Gastrocnemius medialis (tissue), 4 donors: ENCODE measurements around the gene NHSL1. TPM values are rescaled to one million over a fixed set of nuclear protein-coding genes. Genes with fewer than 3 reads are reported as not detected.

Experiments used
- ATAC-seq, 2 donors: fragments of 150-250 bp; one replicate each; pipeline ENCODE4 v1.9.1; 2016
- DNase-seq, 2 donors: peaks; one replicate each; pipeline ENCODE4 v3.0.0-alpha.2; 2019
- H3K27ac ChIP-seq, 4 donors: fragments of 200-600 bp; sonication (generic); 1 replicate in 1 of 4; 2 replicates in 3 of 4; pipeline ENCODE4 v1.5.1; 2016 to 2018; ENCODE audit warnings: mild to moderate bottlenecking in 2 of 4, moderate library complexity in 1 of 4
- H3K27me3 ChIP-seq, 3 donors: fragments of 200-600 bp; sonication (generic) in 2 of 3; 1 replicate in 1 of 3; 2 replicates in 2 of 3; pipeline versions ENCODE4 v1.5.1 to v1.6.0; 2016 to 2019; ENCODE audit warnings: mild to moderate bottlenecking in 1 of 3, moderate library complexity in 1 of 3
- H3K36me3 ChIP-seq, 2 donors: fragments of 200-600 bp; sonication (generic) in 1 of 2; one replicate each; pipeline ENCODE4 v1.5.1; 2017 to 2018
- H3K4me1 ChIP-seq, 2 donors: fragments of 200-600 bp; sonication (generic) in 1 of 2; one replicate each; pipeline ENCODE4 v1.5.1; 2016 to 2017; ENCODE audit warnings: mild to moderate bottlenecking in 2 of 2
- H3K4me3 ChIP-seq, 4 donors: fragments of 200-600 bp; sonication (generic) in 3 of 4; 1 replicate in 1 of 4; 2 replicates in 3 of 4; pipeline ENCODE4 v1.5.1; 2016 to 2019; ENCODE audit warnings: mild to moderate bottlenecking in 2 of 4
- H3K9me3 ChIP-seq, 3 donors: fragments of 200-600 bp; sonication (generic) in 2 of 3; 1 replicate in 1 of 3; 2 replicates in 2 of 3; pipeline ENCODE4 v1.5.1; 2016 to 2019
- POLR2A ChIP-seq, 2 donors: fragments of 450-650 bp; IDR thresholded peaks; one replicate each; pipeline ENCODE4 v1.6.1; 2017; ENCODE audit warnings: antibody characterized with exemption in 2 of 2, mild to moderate bottlenecking in 2 of 2, moderate library complexity in 2 of 2
- in situ Hi-C, 4 donors: fragments of 200-750 bp; cut with MboI; loops; one replicate each; pipeline versions ENCODE4 v1.15.0 to v1.8.0; 2017; ENCODE audit warnings: low sequenced_read_pairs in 4 of 4
- intact Hi-C: fragments of 100-400 bp; cut with DNase I; formaldehyde crosslinking; loops from one replicate; pipeline ENCODE4 v1.15.1; 2023; ENCODE audit warnings: low total_unique reads
- total RNA-seq, 4 donors: library from RNA; depleted of rRNA; stranded (reverse); fragments of >200 nt; gene quantifications; one replicate each; pipeline versions ENCODE4 v1.1.0 to v1.2.3, GENCODE V29; 2016
- TF ChIP-seq, protein P1 (sequence below), 5 experiments: fragments of 450-650 bp in 3 of 5; fragments of 200-600 bp in 2 of 5; sonication (generic) in 2 of 5; IDR thresholded peaks in 4 of 5; conservative IDR thresholded peaks in 1 of 5; 1 replicate in 4 of 5; 2 replicates in 1 of 5; pipeline ENCODE4 v1.5.1; 2016 to 2019; ENCODE audit warnings: antibody characterized with exemption in 5 of 5, mild to moderate bottlenecking in 3 of 5, moderate library complexity in 3 of 5

Gene NHSL1
- total RNA-seq, 4 donors from 2014 or later = 0.31 to 2.0 (median 1.1) TPM

DNA sequence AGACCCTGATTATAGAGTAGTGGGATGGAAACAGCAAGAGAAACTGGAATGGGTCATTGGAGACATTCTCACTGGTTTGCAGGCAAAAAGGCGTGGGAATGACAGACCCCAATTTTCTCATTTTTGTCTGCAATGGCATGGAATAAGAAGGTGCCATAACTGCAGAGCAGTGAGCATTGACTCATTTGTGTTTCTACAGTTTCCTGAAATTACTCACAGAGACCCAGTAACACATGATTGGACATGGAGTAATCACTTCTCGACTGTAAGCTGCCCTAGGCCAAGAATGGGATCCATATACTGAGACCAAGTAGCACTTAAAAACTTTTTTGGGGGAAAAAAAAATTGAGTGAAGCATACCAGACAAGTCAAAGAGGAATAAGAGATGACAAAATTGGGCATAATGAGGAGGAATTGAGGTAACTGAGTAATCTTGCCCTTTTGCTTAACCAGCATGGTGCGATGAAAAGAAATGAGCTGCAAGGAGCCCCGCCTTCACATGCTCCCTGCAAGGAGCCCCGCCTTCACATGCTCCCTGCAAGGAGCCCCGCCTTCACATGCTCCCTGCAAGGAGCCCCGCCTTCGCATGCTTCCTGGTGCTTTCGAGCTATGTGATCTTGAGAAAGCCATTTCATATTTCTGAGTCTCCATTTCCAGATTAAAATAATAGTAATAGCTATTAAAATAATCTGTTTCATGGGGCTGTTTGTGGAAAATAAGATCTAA, 44.1 kb downstream of the NHSL1 start:
- no peaks in the 10 kb centered on the region for H3K9me3 ChIP-seq
- no peak overlapping the region for H3K4me3 ChIP-seq
- in situ Hi-C loops = no loop called here
- H3K36me3 ChIP-seq = no peaks in the 10 kb centered on the region
- TF ChIP-seq POLR2A (IDR thresholded peaks at IDR 0.05) = no peak
- no peaks in the 10 kb centered on the region for H3K4me1 ChIP-seq
- DNase-seq (no peak), ATAC-seq (no peak)
- no peak overlapping the region for H3K27ac ChIP-seq
- H3K27me3 ChIP-seq = no peaks in the 10 kb centered on the region
- intact Hi-C loops = no loop called here

DNA sequence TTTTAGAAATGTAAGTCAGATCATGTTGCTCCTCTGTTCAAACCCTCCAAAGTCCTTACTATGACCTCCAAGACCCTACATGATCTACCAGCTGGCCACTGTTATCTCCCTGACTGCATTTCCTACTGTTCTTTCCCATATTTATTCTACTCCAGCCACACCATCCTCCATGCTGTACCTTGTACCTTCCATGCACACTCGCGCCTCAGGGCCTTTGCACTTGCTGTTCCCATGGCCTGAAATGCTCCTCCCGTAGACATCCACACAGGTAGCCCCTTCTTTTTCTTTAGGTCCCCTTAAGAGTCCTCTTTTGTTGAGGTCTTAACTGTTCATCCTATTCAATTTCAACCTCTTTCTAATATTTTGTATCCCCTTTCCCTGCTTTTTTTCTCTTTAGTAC, 48.3 kb downstream of the NHSL1 start:
- no peak overlapping the region for H3K27ac ChIP-seq
- intact Hi-C loops (no loop called here), in situ Hi-C loops (no loop called here)
- H3K4me3 ChIP-seq = no peak overlapping the region
- H3K9me3 ChIP-seq = no peaks in the 10 kb centered on the region
- TF ChIP-seq, protein P1, sequence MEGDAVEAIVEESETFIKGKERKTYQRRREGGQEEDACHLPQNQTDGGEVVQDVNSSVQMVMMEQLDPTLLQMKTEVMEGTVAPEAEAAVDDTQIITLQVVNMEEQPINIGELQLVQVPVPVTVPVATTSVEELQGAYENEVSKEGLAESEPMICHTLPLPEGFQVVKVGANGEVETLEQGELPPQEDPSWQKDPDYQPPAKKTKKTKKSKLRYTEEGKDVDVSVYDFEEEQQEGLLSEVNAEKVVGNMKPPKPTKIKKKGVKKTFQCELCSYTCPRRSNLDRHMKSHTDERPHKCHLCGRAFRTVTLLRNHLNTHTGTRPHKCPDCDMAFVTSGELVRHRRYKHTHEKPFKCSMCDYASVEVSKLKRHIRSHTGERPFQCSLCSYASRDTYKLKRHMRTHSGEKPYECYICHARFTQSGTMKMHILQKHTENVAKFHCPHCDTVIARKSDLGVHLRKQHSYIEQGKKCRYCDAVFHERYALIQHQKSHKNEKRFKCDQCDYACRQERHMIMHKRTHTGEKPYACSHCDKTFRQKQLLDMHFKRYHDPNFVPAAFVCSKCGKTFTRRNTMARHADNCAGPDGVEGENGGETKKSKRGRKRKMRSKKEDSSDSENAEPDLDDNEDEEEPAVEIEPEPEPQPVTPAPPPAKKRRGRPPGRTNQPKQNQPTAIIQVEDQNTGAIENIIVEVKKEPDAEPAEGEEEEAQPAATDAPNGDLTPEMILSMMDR (IDR thresholded peaks at IDR 0.05 in 4 of 5, conservative IDR thresholded peaks at IDR 0.05 in 1 of 5) = no peak
- TF ChIP-seq POLR2A (IDR thresholded peaks at IDR 0.05) = no peak
- ATAC-seq = no peak
- H3K4me1 ChIP-seq = no peaks in the 10 kb centered on the region
- DNase-seq = no peak
- H3K36me3 ChIP-seq = no peaks in the 10 kb centered on the region
- H3K27me3 ChIP-seq = no peaks in the 10 kb centered on the region

DNA sequence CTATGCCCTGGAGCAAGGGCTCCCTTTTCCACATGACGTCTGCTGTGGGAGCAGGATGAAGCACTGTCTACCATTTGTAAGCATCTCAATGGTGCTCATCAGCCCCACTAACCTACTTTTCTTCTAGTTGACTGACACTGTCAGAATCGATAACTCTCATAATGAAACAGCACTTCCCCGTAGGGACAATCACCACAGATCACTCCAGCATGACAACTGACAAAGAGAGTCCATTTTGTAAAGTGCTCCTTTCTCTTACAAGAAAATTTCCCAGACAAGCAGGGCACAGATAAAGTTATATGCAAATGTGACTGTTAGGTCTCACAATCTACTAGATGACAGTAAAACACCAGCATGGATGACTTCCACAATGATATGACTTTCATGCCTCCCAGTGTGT, 48.8 kb downstream of the NHSL1 start:
- no peaks in the 10 kb centered on the region for H3K27me3 ChIP-seq
- no peak overlapping the region for H3K27ac ChIP-seq
- no peaks in the 10 kb centered on the region for H3K36me3 ChIP-seq
- TF ChIP-seq, protein P1 (IDR thresholded peaks at IDR 0.05 in 4 of 5, conservative IDR thresholded peaks at IDR 0.05 in 1 of 5) = no peak
- TF ChIP-seq POLR2A (IDR thresholded peaks at IDR 0.05) = no peak
- no peaks in the 10 kb centered on the region for H3K9me3 ChIP-seq
- no peak for ATAC-seq
- no peak overlapping the region for H3K4me3 ChIP-seq
- intact Hi-C loops (no loop called here), in situ Hi-C loops (no loop called here)
- no peaks in the 10 kb centered on the region for H3K4me1 ChIP-seq
- DNase-seq = no peak

DNA sequence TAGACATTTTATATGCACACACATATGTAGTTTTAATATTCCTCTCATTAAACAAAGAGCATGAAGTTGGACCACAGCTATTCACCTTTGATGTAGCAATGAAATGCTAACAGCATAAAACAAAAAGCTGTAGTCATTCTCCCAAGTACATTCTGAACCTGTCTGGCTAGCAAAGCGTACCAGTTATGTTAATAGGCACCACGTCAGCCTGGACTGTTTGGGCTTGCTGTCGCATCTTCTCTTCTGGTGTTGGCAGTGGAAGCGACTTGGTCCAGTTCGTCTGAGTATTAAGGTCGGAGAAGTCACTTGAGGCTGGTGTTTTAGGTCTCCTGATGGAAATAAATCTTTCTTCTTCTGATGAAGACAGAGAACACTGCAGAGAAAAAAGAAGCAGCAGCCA, 52.5 kb downstream of the NHSL1 start:
- DNase-seq (no peak), ATAC-seq (no peak)
- in situ Hi-C loops = loop anchor here in 1 of 4 donors (25.0 kb wide), 1 partner anchor 315 kb away; the partner anchor contains the start of gene CCDC28A

DNA sequence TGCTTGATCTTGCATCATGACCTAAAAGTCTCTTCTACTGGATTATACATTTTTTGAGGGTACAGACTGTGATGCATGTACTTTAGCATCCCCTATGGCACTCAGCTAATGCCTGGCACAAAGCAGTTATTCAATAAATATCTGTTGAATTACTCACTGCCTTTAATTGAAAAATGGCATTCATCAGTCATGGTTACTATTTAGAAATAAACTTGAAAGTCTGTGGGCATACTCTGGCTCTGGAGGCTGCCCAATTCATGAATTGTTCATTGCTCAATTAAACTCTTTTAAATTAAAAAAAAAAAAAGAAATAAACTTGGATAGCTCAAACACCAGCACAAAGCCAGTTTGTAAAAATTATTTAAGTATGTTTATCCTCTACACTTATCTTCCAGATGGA, 55.3 kb downstream of the NHSL1 start:
- intact Hi-C loops = no loop called here

More for the DNA sequence above, 52.5 kb downstream of the NHSL1 start:
- H3K27ac ChIP-seq = no peak overlapping the region
- no peaks in the 10 kb centered on the region for H3K27me3 ChIP-seq
- H3K36me3 ChIP-seq = no peaks in the 10 kb centered on the region
- H3K4me1 ChIP-seq = no peaks in the 10 kb centered on the region
- H3K4me3 ChIP-seq = no peak overlapping the region
- intact Hi-C loops = no loop called here
- no peaks in the 10 kb centered on the region for H3K9me3 ChIP-seq
- no peak for TF ChIP-seq POLR2A (IDR thresholded peaks at IDR 0.05)
- TF ChIP-seq, protein P1 (IDR thresholded peaks at IDR 0.05 in 4 of 5, conservative IDR thresholded peaks at IDR 0.05 in 1 of 5) = no peak

More for the DNA sequence above, 55.3 kb downstream of the NHSL1 start:
- DNase-seq (no peak), ATAC-seq (no peak)
- Histone ChIP-seq H3K27me3 (no peaks in the 10 kb centered on the region), H3K4me3 (no peak overlapping the region), H3K9me3 (no peaks in the 10 kb centered on the region), H3K27ac (no peak overlapping the region), H3K36me3 (no peaks in the 10 kb centered on the region), H3K4me1 (no peaks in the 10 kb centered on the region)
- in situ Hi-C loops = loop anchor here in 1 of 4 donors (25.0 kb wide), 1 partner anchor 318 kb away; the partner anchor contains the start of gene CCDC28A
- TF ChIP-seq, protein P1 (IDR thresholded peaks at IDR 0.05 in 4 of 5, conservative IDR thresholded peaks at IDR 0.05 in 1 of 5) = no peak
- no peak for TF ChIP-seq POLR2A (IDR thresholded peaks at IDR 0.05)
